ENCODE results near the gene CDH13. TPM values are rescaled to one million over a fixed set of nuclear protein-coding genes. Genes with fewer than 3 reads are reported as not detected.

Gene CDH13
- total and polyA plus RNA-seq, 2 of the 8 experiments (the other 6 are each of a cell fraction or from before 2014, with no cell fraction given) = 2.3 to 2.4 TPM

- no peak for DNase-seq (ENCODE audit: low read depth in 1 of 2, low spot score in 2 of 2)
- H3K9ac ChIP-seq (replicated peaks in 1 of 4; ENCODE audit: extremely low read depth in 1 of 4, low read depth in 3 of 4, low read length in 3 of 4) = no peak overlapping the region
Measured at GRCh38 chr16:82636958-82637357, 10.2 kb downstream of the CDH13 start.

More at GRCh38 chr16:82636958-82637357, 10.2 kb downstream of the CDH13 start:
- H4K20me1 ChIP-seq (replicated peaks in 1 of 2; ENCODE audit: control insufficient read depth in 1 of 2, insufficient read depth in 2 of 2, low read length in 2 of 2) = no peaks in the 10 kb centered on the region
- no peaks in the 10 kb centered on the region for H3K4me1 ChIP-seq (replicated peaks in 1 of 4; ENCODE audit: control insufficient read depth in 3 of 4, insufficient read depth in 4 of 4, low read length in 3 of 4)
- H3K4ac ChIP-seq (replicated peaks; ENCODE audit: insufficient read length, low read depth, low read length) = no peak overlapping the region
- no peaks in the 10 kb centered on the region for H3K79me2 ChIP-seq (ENCODE audit: control insufficient read depth in 1 of 2, insufficient read depth in 2 of 2, low read length in 2 of 2)
- no peak for FAIRE-seq
- H3K9me3 ChIP-seq (ENCODE audit: insufficient read depth in 2 of 2, low read depth in 1 of 2, low read length in 1 of 2) = 0 out of 4 replicates have a peak, but pooled peaks cover 0 to 3% of the 10 kb centered on the region in 2 experiments
- H2AFZ ChIP-seq (ENCODE audit: low read length) = no peak overlapping the region
- no peak overlapping the region for H3K27ac ChIP-seq (ENCODE audit: low read depth, low read length)
- no peak overlapping the region for H3K14ac ChIP-seq (ENCODE audit: insufficient read length)
- no peak overlapping the region for H2BK12ac ChIP-seq (ENCODE audit: low read depth, low read length)
- no peak overlapping the region for H3K4me2 ChIP-seq (ENCODE audit: insufficient read depth in 1 of 2, low read depth in 2 of 2, low read length in 2 of 2)
- H2BK20ac ChIP-seq (ENCODE audit: low read length) = no peak overlapping the region
- H3K36me3 ChIP-seq (ENCODE audit: control insufficient read depth in 2 of 4, insufficient read depth in 4 of 4, low read length in 3 of 4) = no peaks in the 10 kb centered on the region
- no peak overlapping the region for H2BK120ac ChIP-seq (replicated peaks; ENCODE audit: low read depth, low read length)
- no peak overlapping the region for H3K18ac ChIP-seq (ENCODE audit: extremely low read depth, low read length)
- H3K4me3 ChIP-seq (ENCODE audit: extremely low read depth in 1 of 4, insufficient read depth in 2 of 4, low read depth in 3 of 4, low read length in 4 of 4) = no peak overlapping the region
- no peaks in the 10 kb centered on the region for H3K23me2 ChIP-seq (ENCODE audit: low read depth, low read length)
- H4K91ac ChIP-seq (replicated peaks; ENCODE audit: insufficient read length, low read length) = no peak overlapping the region
- H3K27me3 ChIP-seq (replicated peaks in 1 of 4; ENCODE audit: control insufficient read depth in 3 of 4, extremely low read depth in 1 of 4, insufficient read depth in 3 of 4, low read length in 3 of 4) = no peaks in the 10 kb centered on the region
- no peak overlapping the region for H2BK15ac ChIP-seq (ENCODE audit: low read length)
- ChIA-PET CTCF (ENCODE audit: partially characterized antibody) (interaction anchor here (0.7 to 1.5 kb wide), 3 partner anchors 87 to 774 kb away, joined by 3 to 5 read pairs (median 3); no protein-coding TSS in a partner anchor), POLR2A (ENCODE audit: partially characterized antibody) (interaction anchor here (0.6 kb wide), 1 partner anchor 373 kb away, joined by 3 read pairs; no protein-coding TSS in a partner anchor)
- H3K79me1 ChIP-seq (ENCODE audit: low read depth, low read length) = no peaks in the 10 kb centered on the region
- WGBS, 2 experiments (ENCODE audit: extremely low coverage in 1 of 2, insufficient coverage in 1 of 2, insufficient read length in 1 of 2, insufficient replicate concordance in 2 of 2, low coverage in 1 of 2, low lambda C conversion rate in 2 of 2, missing lambda C conversion rate in 1 of 2) = 100% methylated on average over 3 of the region's 3 CpGs; no CpG with 5 or more reads in 1 of the 2 experiments
- no peak overlapping the region for H4K5ac ChIP-seq (ENCODE audit: insufficient read length, low read depth, low read length)
- H3K56ac ChIP-seq (replicated peaks; ENCODE audit: insufficient read length, low read depth, low read length) = no peak overlapping the region
- H2BK5ac ChIP-seq (ENCODE audit: low read depth, low read length) = no peak overlapping the region
- H2AK5ac ChIP-seq (ENCODE audit: low read depth, low read length) = no peak overlapping the region
- no peak overlapping the region for H4K8ac ChIP-seq (ENCODE audit: extremely low read depth, insufficient read depth, low read length)
- TF ChIP-seq HDAC2 (IDR thresholded peaks at IDR 0.05; ENCODE audit: borderline replicate concordance in 1 of 2, low read depth in 2 of 2, low read length in 2 of 2) (no peak), FOSL1 (IDR thresholded peaks at IDR 0.05; ENCODE audit: insufficient read depth, low read depth, low read length) (no peak), TEAD4 (IDR thresholded peaks at IDR 0.05; ENCODE audit: low read depth, low read length) (no peak), SUZ12 (IDR thresholded peaks at IDR 0.05; ENCODE audit: low read length) (no peak), EGR1 (IDR thresholded peaks at IDR 0.05; ENCODE audit: borderline replicate concordance, low read depth, low read length) (no peak), SP4 (IDR thresholded peaks at IDR 0.05; ENCODE audit: low read length) (no peak), RBBP5 (IDR thresholded peaks at IDR 0.05; ENCODE audit: borderline replicate concordance, low read depth, low read length) (no peak)
- no peak overlapping the region for H3K23ac ChIP-seq (ENCODE audit: insufficient read length)
